ENCODE measurements around the gene EFNA5.

DNA sequence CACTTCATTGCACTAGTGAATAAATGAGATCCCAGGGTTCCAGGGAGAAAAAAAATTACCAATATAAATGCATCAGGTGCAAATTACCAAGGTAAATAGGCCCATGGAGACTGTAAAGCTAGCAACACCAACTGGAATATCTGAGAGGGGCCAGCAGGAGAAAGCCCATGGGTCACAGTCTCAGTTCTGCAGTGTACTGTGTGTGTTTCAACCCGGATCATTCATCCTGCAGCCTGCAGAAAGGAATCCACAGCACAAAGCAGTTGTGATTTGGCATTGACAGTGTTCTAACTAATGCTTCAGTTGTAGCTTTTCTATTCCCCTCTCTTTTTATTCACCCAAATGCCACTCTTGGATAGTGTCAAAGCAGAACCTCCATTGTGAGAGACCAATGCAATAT lies 171.0 kb downstream of the EFNA5 start:
- no peak for TF ChIP-seq POLR2AphosphoS5 (IDR thresholded peaks at IDR 0.05; ENCODE audit: borderline replicate concordance, low read depth, low read length)
- TF ChIP-seq EZH2 (IDR thresholded peaks at IDR 0.05), result no peak

Measured in SK-N-MC (cell line).